K562 (cell line): Measurements from ENCODE around the gene PCDH8. TPM values are rescaled to one million over a fixed set of nuclear protein-coding genes. Genes with fewer than 3 reads are reported as not detected.

Source experiments
- ATAC-seq: fragments of 200-7000 bp; cut with Tn5 transposase; 3 replicates; pipeline ENCODE4 v1.9.1; 2020; ENCODE audit warnings: moderate library complexity
- BruUV-seq: library from RNA; stranded (reverse); fragments of 400-500 nt; replicated peaks from 2 replicates; lab custom pipeline; 2021; lab: Mats Ljungman, UMichigan
- CTCF ChIA-PET: fragments of 300-600 bp; formaldehyde crosslinking; extraction: SDS; loops from one replicate; lab custom pipeline; 2021; ENCODE audit warnings: low intra/inter-chr PET ratio; lab: Yijun Ruan, JAX
- POLR2A ChIA-PET: fragments of 300-600, 350-650 bp; sonication (Branson Sonifier 250); formaldehyde crosslinking; extraction: SDS; loops from one replicate; lab custom pipeline; 2021; ENCODE audit warnings: antibody characterized with exemption, inconsistent platforms; lab: Yijun Ruan, JAX
- DNase-seq, 4 experiments: peaks; one replicate each; pipeline versions ENCODE4 v3.0.0 to v3.0.0-alpha.2; 2011 to 2018; ENCODE audit warnings: low spot score in 3 of 4, mixed read lengths in 3 of 4; ENCODE audit errors: extremely low read depth in 1 of 4
- FAIRE-seq: peaks from 2 replicates; lab custom pipeline; 2011; peaks lifted over from hg19 to GRCh38; lab: Jason Lieb, UNC
- H2AFZ ChIP-seq: 2 replicates; pipeline ENCODE4 v1.6.0; 2011; ENCODE audit warnings: low read depth, low read length, control low read depth, inconsistent platforms
- H3K27ac ChIP-seq: fragments of 200-600 bp; 3 replicates; pipeline ENCODE4 v1.8.0; 2011; ENCODE audit warnings: low read depth, mild to moderate bottlenecking, control low read depth, inconsistent platforms, low read length, moderate library complexity, mixed read lengths; ENCODE audit errors: extremely low read depth
- H3K27me3 ChIP-seq, 2 experiments: fragments of 300-600 bp in 1 of 2; 2 replicates in 1 of 2; 3 replicates in 1 of 2; pipeline versions ENCODE4 v1.6.0 to v1.8.0; 2011; ENCODE audit warnings: inconsistent platforms in 2 of 2, low read length in 2 of 2, mild to moderate bottlenecking in 1 of 2, mixed read lengths in 1 of 2, moderate library complexity in 1 of 2; ENCODE audit not compliant: control insufficient read depth in 2 of 2, insufficient read depth in 2 of 2
- H3K36me3 ChIP-seq: fragments of 300-600 bp; 3 replicates; pipeline ENCODE4 v1.8.0; 2011; ENCODE audit warnings: mild to moderate bottlenecking, low read length, inconsistent platforms; ENCODE audit not compliant: control insufficient read depth, insufficient read depth
- H3K4me1 ChIP-seq, 2 experiments: fragments of 200-600 bp in 1 of 2; replicated peaks in 1 of 2; 2 replicates in 1 of 2; 3 replicates in 1 of 2; pipeline versions ENCODE4 v1.5.1 to v1.8.0; 2011; ENCODE audit warnings: inconsistent platforms in 2 of 2, low read length in 2 of 2, mild to moderate bottlenecking in 1 of 2, mixed read lengths in 1 of 2, moderate library complexity in 1 of 2; ENCODE audit not compliant: control insufficient read depth in 2 of 2, insufficient read depth in 2 of 2
- H3K4me2 ChIP-seq: 2 replicates; pipeline ENCODE4 v1.6.1; 2011; ENCODE audit warnings: low read length, control low read depth, inconsistent platforms, mixed read lengths; ENCODE audit not compliant: insufficient read depth
- H3K4me3 ChIP-seq: fragments of 200-600 bp; sonication (generic), shearing (Covaris generic); 2 replicates; pipeline ENCODE4 v1.5.1; 2016; ENCODE audit warnings: control low read depth, inconsistent platforms
- H3K79me2 ChIP-seq: fragments of 200-600 bp; 3 replicates; pipeline ENCODE4 v1.8.0; 2011; ENCODE audit warnings: low read length, inconsistent platforms; ENCODE audit not compliant: control insufficient read depth, insufficient read depth
- H3K9ac ChIP-seq, 2 experiments: 2 replicates each; pipeline versions ENCODE4 v1.6.0 to v1.6.1; 2011; ENCODE audit warnings: low read depth in 2 of 2, low read length in 2 of 2, control low read depth in 1 of 2, inconsistent platforms in 1 of 2, mild to moderate bottlenecking in 1 of 2, mixed read lengths in 1 of 2; ENCODE audit not compliant: insufficient read depth in 1 of 2
- H3K9me1 ChIP-seq: one replicate; pipeline ENCODE4 v1.6.0; 2011; ENCODE audit warnings: inconsistent platforms, mild to moderate bottlenecking, low read length, moderate library complexity; ENCODE audit not compliant: control insufficient read depth, insufficient read depth
- H3K9me3 ChIP-seq: replicated peaks from 2 replicates; pipeline ENCODE4 v1.5.1; 2011; ENCODE audit warnings: low read depth, low read length, inconsistent platforms; ENCODE audit not compliant: control insufficient read depth, insufficient read depth
- H4K20me1 ChIP-seq: replicated peaks from 2 replicates; pipeline ENCODE4 v1.6.1; 2011; ENCODE audit warnings: low read length, inconsistent platforms, mixed read lengths; ENCODE audit not compliant: control insufficient read depth, insufficient read depth
- FOXJ2 ChIP-seq: fragments of 200-800 bp; sonication (Bioruptor generic); IDR thresholded peaks from 2 replicates; pipeline ENCODE4 v1.6.1; 2016; ENCODE audit warnings: missing genetic modification characterization, missing compliant biosample characterization
- ILF3 ChIP-seq: fragments of 450-650 bp; IDR thresholded peaks from 2 replicates; pipeline ENCODE4 v1.6.1; 2018; ENCODE audit warnings: antibody characterized with exemption, mild to moderate bottlenecking, moderate library complexity, borderline replicate concordance
- MCM2 ChIP-seq: fragments of 450-650 bp; IDR thresholded peaks from 2 replicates; pipeline ENCODE4 v1.6.1; 2017; ENCODE audit warnings: low read depth, mild to moderate bottlenecking
- PHB ChIP-seq: fragments of 250-450 bp; sonication (Bioruptor Pico); IDR thresholded peaks from 2 replicates; pipeline ENCODE4 v1.5.0; 2021
- SIN3A ChIP-seq, 2 experiments: fragments of 150-350 bp in 1 of 2; IDR thresholded peaks; 2 replicates each; pipeline ENCODE4 v1.6.1; 2011 to 2016; ENCODE audit warnings: borderline replicate concordance in 2 of 2, low read depth in 2 of 2, low read length in 2 of 2, mild to moderate bottlenecking in 2 of 2, moderate library complexity in 2 of 2; ENCODE audit not compliant: control insufficient read depth in 1 of 2
- TAL1 ChIP-seq: fragments of 450-650 bp; IDR thresholded peaks from 2 replicates; pipeline ENCODE4 v1.6.1; 2016; ENCODE audit warnings: mild to moderate bottlenecking
- TBP ChIP-seq: optimal IDR thresholded peaks from 2 replicates; pipeline ENCODE3; 2011; ENCODE audit warnings: low read depth, low read length, improper control_type of control experiment
- WHSC1 ChIP-seq: IDR thresholded peaks from one replicate; pipeline ENCODE4 v1.6.1; 2012; ENCODE audit warnings: low read length, control low read depth, inconsistent platforms
- XRCC4 ChIP-seq: IDR thresholded peaks from one replicate; pipeline ENCODE4 v1.6.1; 2011; ENCODE audit not compliant: insufficient read depth, insufficient read length; ENCODE audit errors: extremely low read depth
- ZFP36 ChIP-seq: fragments of 150-350 bp; IDR thresholded peaks from 2 replicates; pipeline ENCODE4 v1.6.1; 2018; ENCODE audit warnings: low read length, low read depth; ENCODE audit not compliant: partially characterized antibody
- ZNF124 ChIP-seq: sonication (generic); formaldehyde crosslinking; IDR thresholded peaks from 2 replicates; pipeline ENCODE4 v1.8.1; 2022; ENCODE audit warnings: missing genetic modification reagents
- WGBS: fragments of 100-300 bp; shearing (Covaris generic); methylation state at CpG from one replicate; pipeline ENCODE4 v1.1.6; 2016; ENCODE audit warnings: low coverage, mixed read lengths; ENCODE audit not compliant: insufficient coverage; ENCODE audit errors: missing lambda C conversion rate; 5-methylcytosine and 5-hydroxymethylcytosine counted together
- in situ Hi-C: fragments of 300-500 bp; cut with MboI; formaldehyde crosslinking; loops from 4 replicates; pipeline ENCODE4 v1.15.0; 2018; ENCODE audit warnings: inconsistent platforms, mixed read lengths
- intact Hi-C: fragments of 100-400 bp; cut with micrococcal nuclease; formaldehyde crosslinking; loops from 2 replicates; pipeline ENCODE4 v1.14.2; 2022
- polyA plus RNA-seq, 8 experiments: library from polyadenylated mRNA; depleted of rRNA in 4 of 8; stranded (reverse) in 5 of 8; unstranded in 3 of 8; fragments of >200 nt; fragmentation: Nextera tagmentation in 2 of 8; fragmentation: Illumina TruSeq in 1 of 8; extraction: Ambion mirVana in 2 of 8; extraction: Trizol in 1 of 8; gene quantifications; 2 replicates each; pipeline versions ENCODE4 v1.2.1 to v1.2.3, GENCODE V29; 2011 to 2014; ENCODE audit warnings: inconsistent platforms in 1 of 8, missing spikeins in 1 of 8
- total RNA-seq, 7 experiments: library from RNA; depleted of rRNA in 6 of 7; stranded (reverse); fragments of >200 nt in 6 of 7; fragmentation: Illumina TruSeq in 2 of 7; extraction: Trizol in 2 of 7; gene quantifications; 2 replicates each; pipeline versions ENCODE4 v1.2.1 to v1.2.3, GENCODE V29; 2011 to 2021; ENCODE audit warnings: low replicate concordance in 1 of 7
- TF ChIP-seq, protein P1 (sequence below), 3 experiments: IDR thresholded peaks in 2 of 3; conservative IDR thresholded peaks in 1 of 3; 2 replicates each; pipeline ENCODE4 v1.5.1; 2011 to 2012; ENCODE audit warnings: low read length in 3 of 3, mild to moderate bottlenecking in 3 of 3, control low read depth in 2 of 3, improper control_type of control experiment in 1 of 3, inconsistent platforms in 1 of 3, low read depth in 1 of 3, mixed read lengths in 1 of 3, moderate library complexity in 1 of 3; ENCODE audit not compliant: insufficient read depth in 2 of 3
- TF ChIP-seq, protein P2 (sequence below): fragments of 250-450 bp; sonication (Bioruptor Pico); IDR thresholded peaks from 2 replicates; pipeline ENCODE4 v1.4.0; 2020; ENCODE audit warnings: borderline replicate concordance
- TF ChIP-seq, protein P3 (sequence below): fragments of 250-450 bp; sonication (Bioruptor Pico); IDR thresholded peaks from 2 replicates; pipeline ENCODE4 v1.9.0; 2021; ENCODE audit warnings: mild to moderate bottlenecking, inconsistent platforms
- TF ChIP-seq, protein P4 (sequence below): fragments of 450-650 bp; IDR thresholded peaks from 2 replicates; pipeline ENCODE4 v1.6.1; 2017; ENCODE audit warnings: mild to moderate bottlenecking, moderate library complexity

PCDH8 gene
- total and polyA plus RNA-seq, 9 of the 15 experiments (the other 6 are each of a cell fraction or from before 2014, with no cell fraction given): not detected

DNA sequence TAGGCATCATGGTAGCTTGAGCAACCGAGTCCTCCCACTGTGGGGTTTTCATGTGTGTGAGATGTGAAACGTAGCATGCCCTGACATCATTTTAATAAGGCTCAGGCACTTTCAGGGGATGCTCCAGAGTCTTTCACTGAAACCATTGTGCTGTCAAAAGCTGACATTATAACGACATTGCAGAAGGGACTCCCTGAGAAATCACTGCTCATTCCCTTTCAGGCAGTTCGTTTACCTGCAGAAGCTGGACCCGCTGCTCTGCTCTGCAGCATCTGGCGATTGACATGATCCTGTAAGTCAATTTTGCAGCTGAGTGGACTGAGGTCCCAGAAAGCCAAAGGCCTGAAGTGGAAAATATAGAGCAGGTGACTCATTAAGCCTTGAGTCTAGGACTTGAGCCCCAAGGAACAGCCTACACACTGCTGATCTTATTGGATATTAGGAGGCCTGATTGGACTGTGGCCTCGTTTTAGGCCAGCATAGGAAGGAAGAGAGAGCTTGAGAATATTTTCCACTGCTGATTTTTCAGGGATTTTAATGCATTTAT is 54.9 kb downstream of the PCDH8 start:
- Histone ChIP-seq H3K9me3 (no peaks in the 10 kb centered on the region), H3K36me3 (no peaks in the 10 kb centered on the region), H3K9ac (no peak overlapping the region), H2AFZ (no peak overlapping the region), H4K20me1 (no peaks in the 10 kb centered on the region), H3K9me1 (no peaks in the 10 kb centered on the region), H3K79me2 (no peaks in the 10 kb centered on the region), H3K27me3 (peaks cover 0 to 5% of the 10 kb centered on the region in 2 experiments; a peak in 1 of 5 replicates), H3K27ac (no peak overlapping the region), H3K4me3 (no peak overlapping the region), H3K4me1 (no peaks in the 10 kb centered on the region), H3K4me2 (no peak overlapping the region)
- in situ Hi-C loops (no loop called here), intact Hi-C loops (no loop called here)
- FAIRE-seq (no peak), DNase-seq (no peak), ATAC-seq (no peak)
- ChIA-PET CTCF (no interaction called here), POLR2A (no interaction called here)
- BruUV-seq: no TSS peak
- WGBS: 3% methylated on average over 7 of the region's 7 CpGs
- TF ChIP-seq MCM2 (no peak), TBP (no peak), ZFP36 (no peak), XRCC4 (no peak), PHB (CRISPR knock-in tag) (no peak), FOXJ2 (no peak), ILF3 (no peak), WHSC1 (no peak), SIN3A (IDR thresholded peaks at IDR 0.05; ENCODE audit: borderline replicate concordance in 2 of 2, control insufficient read depth in 1 of 2, low read depth in 2 of 2, low read length in 2 of 2) (no peak), TAL1 (no peak), ZNF124 (no peak)
- TF ChIP-seq, protein P1, sequence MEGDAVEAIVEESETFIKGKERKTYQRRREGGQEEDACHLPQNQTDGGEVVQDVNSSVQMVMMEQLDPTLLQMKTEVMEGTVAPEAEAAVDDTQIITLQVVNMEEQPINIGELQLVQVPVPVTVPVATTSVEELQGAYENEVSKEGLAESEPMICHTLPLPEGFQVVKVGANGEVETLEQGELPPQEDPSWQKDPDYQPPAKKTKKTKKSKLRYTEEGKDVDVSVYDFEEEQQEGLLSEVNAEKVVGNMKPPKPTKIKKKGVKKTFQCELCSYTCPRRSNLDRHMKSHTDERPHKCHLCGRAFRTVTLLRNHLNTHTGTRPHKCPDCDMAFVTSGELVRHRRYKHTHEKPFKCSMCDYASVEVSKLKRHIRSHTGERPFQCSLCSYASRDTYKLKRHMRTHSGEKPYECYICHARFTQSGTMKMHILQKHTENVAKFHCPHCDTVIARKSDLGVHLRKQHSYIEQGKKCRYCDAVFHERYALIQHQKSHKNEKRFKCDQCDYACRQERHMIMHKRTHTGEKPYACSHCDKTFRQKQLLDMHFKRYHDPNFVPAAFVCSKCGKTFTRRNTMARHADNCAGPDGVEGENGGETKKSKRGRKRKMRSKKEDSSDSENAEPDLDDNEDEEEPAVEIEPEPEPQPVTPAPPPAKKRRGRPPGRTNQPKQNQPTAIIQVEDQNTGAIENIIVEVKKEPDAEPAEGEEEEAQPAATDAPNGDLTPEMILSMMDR (IDR thresholded peaks at IDR 0.05 in 2 of 3, conservative IDR thresholded peaks at IDR 0.05 in 1 of 3; ENCODE audit: insufficient read depth in 2 of 3, low read depth in 1 of 3, low read length in 3 of 3): no peak
- TF ChIP-seq, protein P2, sequence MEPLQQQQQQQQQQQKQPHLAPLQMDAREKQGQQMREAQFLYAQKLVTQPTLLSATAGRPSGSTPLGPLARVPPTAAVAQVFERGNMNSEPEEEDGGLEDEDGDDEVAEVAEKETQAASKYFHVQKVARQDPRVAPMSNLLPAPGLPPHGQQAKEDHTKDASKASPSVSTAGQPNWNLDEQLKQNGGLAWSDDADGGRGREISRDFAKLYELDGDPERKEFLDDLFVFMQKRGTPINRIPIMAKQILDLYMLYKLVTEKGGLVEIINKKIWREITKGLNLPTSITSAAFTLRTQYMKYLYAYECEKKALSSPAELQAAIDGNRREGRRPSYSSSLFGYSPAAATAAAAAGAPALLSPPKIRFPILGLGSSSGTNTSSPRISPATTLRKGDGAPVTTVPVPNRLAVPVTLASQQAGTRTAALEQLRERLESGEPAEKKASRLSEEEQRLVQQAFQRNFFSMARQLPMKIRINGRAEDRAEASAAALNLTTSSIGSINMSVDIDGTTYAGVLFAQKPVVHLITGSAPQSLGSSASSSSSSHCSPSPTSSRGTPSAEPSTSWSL (CRISPR knock-in tag): no peak
- TF ChIP-seq, protein P3, sequence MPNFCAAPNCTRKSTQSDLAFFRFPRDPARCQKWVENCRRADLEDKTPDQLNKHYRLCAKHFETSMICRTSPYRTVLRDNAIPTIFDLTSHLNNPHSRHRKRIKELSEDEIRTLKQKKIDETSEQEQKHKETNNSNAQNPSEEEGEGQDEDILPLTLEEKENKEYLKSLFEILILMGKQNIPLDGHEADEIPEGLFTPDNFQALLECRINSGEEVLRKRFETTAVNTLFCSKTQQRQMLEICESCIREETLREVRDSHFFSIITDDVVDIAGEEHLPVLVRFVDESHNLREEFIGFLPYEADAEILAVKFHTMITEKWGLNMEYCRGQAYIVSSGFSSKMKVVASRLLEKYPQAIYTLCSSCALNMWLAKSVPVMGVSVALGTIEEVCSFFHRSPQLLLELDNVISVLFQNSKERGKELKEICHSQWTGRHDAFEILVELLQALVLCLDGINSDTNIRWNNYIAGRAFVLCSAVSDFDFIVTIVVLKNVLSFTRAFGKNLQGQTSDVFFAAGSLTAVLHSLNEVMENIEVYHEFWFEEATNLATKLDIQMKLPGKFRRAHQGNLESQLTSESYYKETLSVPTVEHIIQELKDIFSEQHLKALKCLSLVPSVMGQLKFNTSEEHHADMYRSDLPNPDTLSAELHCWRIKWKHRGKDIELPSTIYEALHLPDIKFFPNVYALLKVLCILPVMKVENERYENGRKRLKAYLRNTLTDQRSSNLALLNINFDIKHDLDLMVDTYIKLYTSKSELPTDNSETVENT: no peak
- TF ChIP-seq, protein P4, sequence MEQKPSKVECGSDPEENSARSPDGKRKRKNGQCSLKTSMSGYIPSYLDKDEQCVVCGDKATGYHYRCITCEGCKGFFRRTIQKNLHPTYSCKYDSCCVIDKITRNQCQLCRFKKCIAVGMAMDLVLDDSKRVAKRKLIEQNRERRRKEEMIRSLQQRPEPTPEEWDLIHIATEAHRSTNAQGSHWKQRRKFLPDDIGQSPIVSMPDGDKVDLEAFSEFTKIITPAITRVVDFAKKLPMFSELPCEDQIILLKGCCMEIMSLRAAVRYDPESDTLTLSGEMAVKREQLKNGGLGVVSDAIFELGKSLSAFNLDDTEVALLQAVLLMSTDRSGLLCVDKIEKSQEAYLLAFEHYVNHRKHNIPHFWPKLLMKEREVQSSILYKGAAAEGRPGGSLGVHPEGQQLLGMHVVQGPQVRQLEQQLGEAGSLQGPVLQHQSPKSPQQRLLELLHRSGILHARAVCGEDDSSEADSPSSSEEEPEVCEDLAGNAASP: no peak
